Measurements from ENCODE around the gene RNU6-7. TPM values are rescaled to one million over a fixed set of nuclear protein-coding genes. Genes with fewer than 3 reads are reported as not detected.

Gene RNU6-7
- total and polyA plus RNA-seq, 10 of the 15 experiments (the other 5 are each of a cell fraction or from before 2014, with no cell fraction given), result not detected

- no peak for TF ChIP-seq ZBTB11 (CRISPR knock-in tag; IDR thresholded peaks at IDR 0.05)
Observed at GRCh38 chr14:32209471-32209870, 7.6 kb downstream of the RNU6-7 start (continued).

- no peak overlapping the region for H3K27ac ChIP-seq (ENCODE audit: control insufficient read depth, insufficient read depth)
- RAD21 ChIA-PET (ENCODE audit: unreplicated experiment), result interaction anchor here (1.0 kb wide), 1 partner anchor 137 kb away, joined by 3 read pairs; no protein-coding TSS in a partner anchor
- H3K4me2 ChIP-seq (ENCODE audit: control insufficient read depth, insufficient read depth), result no peak overlapping the region
- in situ Hi-C loops (cut with MboI) (no loop called here), intact Hi-C loops (cut with micrococcal nuclease; ENCODE audit: unreplicated experiment) (no loop called here)
- H3K9ac ChIP-seq (ENCODE audit: control insufficient read depth, insufficient read depth, low read length), result no peak overlapping the region
- WGBS (ENCODE audit: insufficient coverage, insufficient replicate concordance, low lambda C conversion rate, missing lambda C conversion rate), result 77% methylated on average over 3 of the region's 3 CpGs
- H3K79me2 ChIP-seq (ENCODE audit: control insufficient read depth, insufficient read depth, low read length), result no peaks in the 10 kb centered on the region
- FAIRE-seq (no peak), DNase-seq (ENCODE audit: low read depth, low spot score) (no peak), ATAC-seq (no peak)
- SMC1A ChIA-PET (ENCODE audit: uncharacterized antibody, unreplicated experiment), result no interaction called here
- no peak for TF ChIP-seq PML (IDR thresholded peaks at IDR 0.05; ENCODE audit: low read length)
- no peak for TF ChIP-seq ETV6 (conservative IDR thresholded peaks at IDR 0.05 in 1 of 2, IDR thresholded peaks at IDR 0.05 in 1 of 2; ENCODE audit: borderline replicate concordance in 1 of 2, low read depth in 1 of 2)
- no peak for TF ChIP-seq ZNF274 (IDR thresholded peaks at IDR 0.05; ENCODE audit: insufficient read depth, insufficient read length)
- CTCF ChIA-PET, result no interaction called here
- BruUV-seq (replicated peaks), result no TSS peak
- no peak overlapping the region for H2AFZ ChIP-seq (ENCODE audit: control insufficient read depth, low read depth, low read length)
- POLR2A ChIA-PET, result interaction anchor here (0.6 kb wide), 3 partner anchors 133 to 1032 kb away, joined by 3 to 5 read pairs (median 3); no protein-coding TSS in a partner anchor
- H3K27me3 ChIP-seq (replicated peaks in 1 of 2; ENCODE audit: control insufficient read depth in 2 of 2, insufficient read depth in 2 of 2, low read length in 1 of 2), result no peaks in the 10 kb centered on the region
- H3K4me3 ChIP-seq, result no peak overlapping the region
- H3K9me3 ChIP-seq (replicated peaks; ENCODE audit: control insufficient read depth, insufficient read depth, low read length), result no peaks in the 10 kb centered on the region
- peaks cover 5% of the 10 kb centered on the region; the same call in 1 of the 2 replicates for H3K4me1 ChIP-seq (ENCODE audit: control insufficient read depth, insufficient read depth, low read length)
- H4K20me1 ChIP-seq (ENCODE audit: control insufficient read depth, insufficient read depth), result no peaks in the 10 kb centered on the region
- H3K36me3 ChIP-seq (ENCODE audit: control insufficient read depth in 2 of 2, insufficient read depth in 2 of 2, low read length in 1 of 2), result no peaks in the 10 kb centered on the region
Observed at GRCh38 chr14:32211068-32211404, 9.2 kb downstream of the RNU6-7 start.

Data from GM12878 (cell line).